ENCODE measurements around the gene PLPPR1. TPM values are rescaled to one million over a fixed set of nuclear protein-coding genes. Genes with fewer than 3 reads are reported as not detected.

The PLPPR1 gene
- total RNA-seq, 1 experiment from 2014 or later, result 2.4 TPM

- no CpG with 5 or more reads among the region's 2 CpGs for WGBS (ENCODE audit: extremely low coverage, insufficient read length, low lambda C conversion rate)
- H2BK15ac ChIP-seq (ENCODE audit: low read depth, low read length), result no peak overlapping the region
- no peaks in the 10 kb centered on the region for H3K23me2 ChIP-seq (ENCODE audit: insufficient read length, low read depth, low read length, poor library complexity, severe bottlenecking)
- no peak overlapping the region for H3K4me3 Mint-ChIP-seq
- H2BK5ac ChIP-seq (ENCODE audit: insufficient read length, low read length), result no peak overlapping the region
- no peak overlapping the region for H4K91ac ChIP-seq (ENCODE audit: insufficient read length, low read depth, low read length)
- H3K79me2 ChIP-seq (ENCODE audit: insufficient read depth, low read length), result no peaks in the 10 kb centered on the region
- H2AK5ac ChIP-seq (ENCODE audit: insufficient read length, low read length), result no peak overlapping the region
- H3K27me3 ChIP-seq (ENCODE audit: insufficient read depth, low read length), result no peaks in the 10 kb centered on the region
- no peaks in the 10 kb centered on the region for H3K79me1 ChIP-seq (ENCODE audit: insufficient read depth, low read depth, low read length, poor library complexity, severe bottlenecking)
- H3K56ac ChIP-seq (ENCODE audit: insufficient read length, low read depth, low read length), result no peak overlapping the region
- H3K27me3 Mint-ChIP-seq (ENCODE audit: low read depth), result no peaks in the 10 kb centered on the region
- H3K9me3 Mint-ChIP-seq, result peaks cover 0 to 4% of the 10 kb centered on the region in 2 experiments; a peak in 2 of 5 replicates
- H3K9ac ChIP-seq (ENCODE audit: extremely low read depth, insufficient read length, low read length), result no peak overlapping the region
- H2BK120ac ChIP-seq (ENCODE audit: low read depth, low read length, poor library complexity, severe bottlenecking), result no peak overlapping the region
- H3K4me2 ChIP-seq (ENCODE audit: insufficient read depth, insufficient read length, low read length), result no peak overlapping the region
- H2BK12ac ChIP-seq (ENCODE audit: insufficient read length, low read depth, low read length), result no peak overlapping the region
- no peaks in the 10 kb centered on the region for H4K20me1 ChIP-seq (ENCODE audit: control insufficient read depth, insufficient read depth, insufficient read length)
- no peak overlapping the region for H4K8ac ChIP-seq (replicated peaks; ENCODE audit: insufficient read length, low read depth, low read length)
- H3K9me3 ChIP-seq (ENCODE audit: control insufficient read depth, low read depth, low read length), result no peaks in the 10 kb centered on the region
- H2BK20ac ChIP-seq (ENCODE audit: low read depth, low read length, poor library complexity, severe bottlenecking), result no peak overlapping the region
- no peak overlapping the region for H4K5ac ChIP-seq (ENCODE audit: insufficient read length, low read depth, low read length)
- H3K4ac ChIP-seq (ENCODE audit: low read depth, low read length), result no peak overlapping the region
- H3K18ac ChIP-seq (ENCODE audit: insufficient read length, low read depth, low read length), result no peak overlapping the region
- no peaks in the 10 kb centered on the region for H3K4me1 ChIP-seq (ENCODE audit: insufficient read depth, low read length)
- TF ChIP-seq CTCF (conservative IDR thresholded peaks at IDR 0.05), result no peak
- H3K14ac ChIP-seq (ENCODE audit: insufficient read depth, low read length), result no peak overlapping the region
- no peak for DNase-seq
- H3K36me3 Mint-ChIP-seq (ENCODE audit: insufficient read depth in 1 of 3, low read depth in 3 of 3), result no peaks in the 10 kb centered on the region
- no peak overlapping the region for H3K23ac ChIP-seq (ENCODE audit: insufficient read length, low read depth, low read length)
- no peak overlapping the region for H3T11ph ChIP-seq (ENCODE audit: low read length)
- H3K27ac ChIP-seq (ENCODE audit: insufficient read length, low read depth, low read length), result no peak overlapping the region
- no peak overlapping the region for H3K27ac Mint-ChIP-seq
- H3K4me1 Mint-ChIP-seq, result no peaks in the 10 kb centered on the region; a peak in 1 of 4 replicates
- no peak overlapping the region for H2AFZ ChIP-seq (ENCODE audit: low read length)
These were observed 172.3 kb downstream of the PLPPR1 start for GRCh38 chr9:101200852-101201251.
